Progenitor cell of endocrine pancreas (in vitro differentiated cells): ENCODE measurements around the gene GID8. TPM values are rescaled to one million over a fixed set of nuclear protein-coding genes. Genes with fewer than 3 reads are reported as not detected.
A peak's percentile ranks its signal among the peaks of the same experiment; 100 is the strongest.

Source experiments
- DNase-seq: peaks from one replicate; pipeline ENCODE4 v3.0.0; 2021; ENCODE audit warnings: low spot score; ENCODE audit not compliant: unreplicated experiment
- H3K27ac Mint-ChIP-seq: 2 replicates; pipeline ENCODE4 v1.8.0; 2021; ENCODE audit warnings: mild to moderate bottlenecking, moderate library complexity, mixed read lengths
- H3K27me3 Mint-ChIP-seq: 2 replicates; pipeline ENCODE4 v1.8.0; 2021; ENCODE audit warnings: mixed read lengths
- H3K36me3 Mint-ChIP-seq: 2 replicates; pipeline ENCODE4 v1.8.0; 2022; ENCODE audit warnings: mixed read lengths; ENCODE audit not compliant: insufficient read depth
- H3K4me1 Mint-ChIP-seq: 2 replicates; pipeline ENCODE4 v1.8.0; 2021; ENCODE audit warnings: low read depth, mixed read lengths
- H3K4me3 Mint-ChIP-seq: 2 replicates; pipeline ENCODE4 v1.8.0; 2021; ENCODE audit warnings: low read depth, mild to moderate bottlenecking, moderate library complexity, mixed read lengths
- H3K9me3 Mint-ChIP-seq: 2 replicates; pipeline ENCODE4 v1.8.0; 2021; ENCODE audit warnings: low read depth, mixed read lengths
- CTCF ChIP-seq: fragments of 200-600 bp; sonication (generic); IDR thresholded peaks from one replicate; pipeline ENCODE4 v1.5.0; 2021; ENCODE audit warnings: antibody characterized with exemption, mild to moderate bottlenecking; ENCODE audit not compliant: unreplicated experiment
- total RNA-seq: library from RNA; stranded (reverse); gene quantifications from 2 replicates; pipeline ENCODE4 v1.2.1, GENCODE V29; 2021

Gene GID8
- total RNA-seq, 1 donor from 2014 or later = 66.7 TPM

- no peak for TF ChIP-seq CTCF
- H3K27ac Mint-ChIP-seq = no peak overlapping the region
- no peak for DNase-seq
- H3K27me3 Mint-ChIP-seq = no peaks in the 10 kb centered on the region
- no peaks in the 10 kb centered on the region for H3K9me3 Mint-ChIP-seq
- H3K4me3 Mint-ChIP-seq = no peak overlapping the region
- H3K36me3 Mint-ChIP-seq = peaks cover 25% of the 10 kb centered on the region
- H3K4me1 Mint-ChIP-seq = no peaks in the 10 kb centered on the region
Measured at GRCh38 chr20:62945771-62946339, 7.9 kb downstream of the GID8 start.

- Mint-ChIP-seq H3K27me3 (no peaks in the 10 kb centered on the region), H3K4me3 (no peak overlapping the region), H3K36me3 (peaks cover 25% of the 10 kb centered on the region), H3K4me1 (no peaks in the 10 kb centered on the region), H3K9me3 (no peaks in the 10 kb centered on the region), H3K27ac (no peak overlapping the region)
- TF ChIP-seq CTCF = no peak
- DNase-seq = no peak
Measured at GRCh38 chr20:62946918-62947317, 9.0 kb downstream of the GID8 start.

- Mint-ChIP-seq H3K9me3 (no peaks in the 10 kb centered on the region), H3K27ac (no peak overlapping the region), H3K27me3 (no peaks in the 10 kb centered on the region), H3K4me1 (peaks cover 2% of the 10 kb centered on the region), H3K4me3 (no peak overlapping the region), H3K36me3 (peaks cover 24% of the 10 kb centered on the region)
- no peak for TF ChIP-seq CTCF
- no peak for DNase-seq
Measured at GRCh38 chr20:62947532-62948300, 9.8 kb downstream of the GID8 start.

- no peak for TF ChIP-seq CTCF
- H3K36me3 Mint-ChIP-seq = peaks cover 19% of the 10 kb centered on the region
- H3K4me3 Mint-ChIP-seq = no peak overlapping the region
- no peaks in the 10 kb centered on the region for H3K9me3 Mint-ChIP-seq
- DNase-seq = no peak
- H3K27ac Mint-ChIP-seq = no peak overlapping the region
- peaks cover 6% of the 10 kb centered on the region for H3K4me1 Mint-ChIP-seq
- no peaks in the 10 kb centered on the region for H3K27me3 Mint-ChIP-seq
Measured at GRCh38 chr20:62949153-62949821, 11.3 kb downstream of the GID8 start.

- DNase-seq = no peak
- H3K4me3 Mint-ChIP-seq = no peak overlapping the region
- H3K9me3 Mint-ChIP-seq = no peaks in the 10 kb centered on the region
- TF ChIP-seq CTCF = no peak
- peak overlapping the region; percentile 76 for H3K27ac Mint-ChIP-seq
- H3K4me1 Mint-ChIP-seq = peaks cover 7% of the 10 kb centered on the region
- H3K36me3 Mint-ChIP-seq = peaks cover 16% of the 10 kb centered on the region
- no peaks in the 10 kb centered on the region for H3K27me3 Mint-ChIP-seq
Measured at GRCh38 chr20:62949962-62950361, 12.0 kb downstream of the GID8 start.
